GM21515 (cell line): ENCODE measurements around the gene MYOT.
"Not testable (repeated sequence)": the region's sequence is repeated elsewhere in the genome, so short reads cannot be mapped to it uniquely, and the experiment has no call there.

Source experiments
- ATAC-seq: cut with Tn5 transposase; IDR thresholded peaks from one replicate; pipeline ENCODE4 v1.9.1; 2021; ENCODE audit not compliant: unreplicated experiment

Gene MYOT

GRCh38 chr5:137853165-137853564 is 14.5 kb upstream of the MYOT start:
- not testable (repeated sequence) for ATAC-seq

- peak; percentile 47 for ATAC-seq
Observed at GRCh38 chr5:137856201-137856600, 11.5 kb upstream of the MYOT start.

- ATAC-seq: peak; percentile 48
Observed at GRCh38 chr5:137856916-137857862, 10.5 kb upstream of the MYOT start.

GRCh38 chr5:137858223-137858916 is 9.3 kb upstream of the MYOT start:
- peak; percentile 75 for ATAC-seq

GRCh38 chr5:137858954-137859353 is 8.7 kb upstream of the MYOT start:
- no peak for ATAC-seq

- no peak for ATAC-seq
Observed at GRCh38 chr5:137862251-137862650, 5.4 kb upstream of the MYOT start.

GRCh38 chr5:137863653-137864052 is 4.0 kb upstream of the MYOT start:
- ATAC-seq: not testable (repeated sequence)

- no peak for ATAC-seq
Observed at GRCh38 chr5:137866541-137867388, 895 bp upstream of the MYOT start.

GRCh38 chr5:137870647-137871339 is 3.1 kb downstream of the MYOT start:
- ATAC-seq: no peak

- ATAC-seq: no peak
Observed at GRCh38 chr5:137871571-137871970, 3.9 kb downstream of the MYOT start.

- no peak for ATAC-seq
Observed at GRCh38 chr5:137872466-137872865, 4.8 kb downstream of the MYOT start.

GRCh38 chr5:137876101-137876500 is 8.4 kb downstream of the MYOT start:
- ATAC-seq: no peak

- no peak for ATAC-seq
Observed at GRCh38 chr5:137880313-137880712, 12.7 kb downstream of the MYOT start.

GRCh38 chr5:137887831-137888230 is 20.2 kb downstream of the MYOT start:
- no peak for ATAC-seq

- ATAC-seq: no peak
Observed at GRCh38 chr5:137888466-137888862, 20.8 kb downstream of the MYOT start.

GRCh38 chr5:137888863-137889759 is 21.5 kb downstream of the MYOT start, which contains the start of gene PKD2L2:
TSS of gene PKD2L2 (plus strand) at chr5:137889457. CDS start at chr5:137889492, 35 bp downstream.
- peak; percentile 93 for ATAC-seq

- no peak for ATAC-seq
Observed at GRCh38 chr5:137890845-137891244, 23.2 kb downstream of the MYOT start.

GRCh38 chr5:137891849-137892248 is 24.2 kb downstream of the MYOT start:
- no peak for ATAC-seq

GRCh38 chr5:137894586-137894985 is 26.9 kb downstream of the MYOT start:
- ATAC-seq: no peak
